ENCODE measurements around the gene DCAF11. TPM values are rescaled to one million over a fixed set of nuclear protein-coding genes. Genes with fewer than 3 reads are reported as not detected.

DCAF11 gene
- total and polyA plus RNA-seq, 2 of the 13 experiments (the other 11 are each of a cell fraction or from before 2014, with no cell fraction given): 150 to 257 TPM

DNA sequence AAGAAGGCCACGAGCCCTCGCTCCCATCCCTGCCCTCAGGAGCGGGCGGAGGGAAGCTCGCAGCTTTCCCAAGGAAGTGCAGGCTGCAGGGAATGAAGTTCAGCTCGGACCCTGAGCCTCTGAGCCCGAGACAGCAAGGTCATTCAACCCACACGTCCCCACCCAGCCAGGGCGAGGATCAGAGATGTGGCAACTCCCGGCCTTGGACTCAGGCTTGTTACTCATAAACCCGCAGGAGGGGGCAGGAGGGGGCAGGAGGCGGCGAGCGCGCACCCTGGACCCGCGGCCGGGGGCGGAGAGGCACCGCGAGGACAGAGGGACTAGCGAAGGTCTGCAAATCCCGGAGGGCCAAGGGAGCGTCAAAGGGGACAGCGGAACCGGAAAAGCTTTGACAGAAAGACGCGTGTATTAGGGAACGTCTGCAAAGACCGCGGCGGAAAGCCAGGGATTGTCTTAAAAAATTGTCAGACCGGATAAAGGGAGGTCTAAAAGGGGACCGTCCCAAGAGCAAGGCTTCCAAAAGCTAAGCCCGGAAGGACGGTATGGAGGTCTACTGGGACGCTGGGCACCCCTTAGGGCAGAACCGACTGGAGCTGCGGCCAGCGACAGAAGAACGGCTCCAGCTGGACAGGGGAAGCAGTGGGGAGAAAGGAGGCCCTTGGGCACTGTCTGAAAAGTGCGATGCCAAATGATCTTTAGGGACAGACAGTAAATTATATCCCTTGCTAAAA, 611 bp upstream of the DCAF11 start (continued):
- TF ChIP-seq, protein P1, sequence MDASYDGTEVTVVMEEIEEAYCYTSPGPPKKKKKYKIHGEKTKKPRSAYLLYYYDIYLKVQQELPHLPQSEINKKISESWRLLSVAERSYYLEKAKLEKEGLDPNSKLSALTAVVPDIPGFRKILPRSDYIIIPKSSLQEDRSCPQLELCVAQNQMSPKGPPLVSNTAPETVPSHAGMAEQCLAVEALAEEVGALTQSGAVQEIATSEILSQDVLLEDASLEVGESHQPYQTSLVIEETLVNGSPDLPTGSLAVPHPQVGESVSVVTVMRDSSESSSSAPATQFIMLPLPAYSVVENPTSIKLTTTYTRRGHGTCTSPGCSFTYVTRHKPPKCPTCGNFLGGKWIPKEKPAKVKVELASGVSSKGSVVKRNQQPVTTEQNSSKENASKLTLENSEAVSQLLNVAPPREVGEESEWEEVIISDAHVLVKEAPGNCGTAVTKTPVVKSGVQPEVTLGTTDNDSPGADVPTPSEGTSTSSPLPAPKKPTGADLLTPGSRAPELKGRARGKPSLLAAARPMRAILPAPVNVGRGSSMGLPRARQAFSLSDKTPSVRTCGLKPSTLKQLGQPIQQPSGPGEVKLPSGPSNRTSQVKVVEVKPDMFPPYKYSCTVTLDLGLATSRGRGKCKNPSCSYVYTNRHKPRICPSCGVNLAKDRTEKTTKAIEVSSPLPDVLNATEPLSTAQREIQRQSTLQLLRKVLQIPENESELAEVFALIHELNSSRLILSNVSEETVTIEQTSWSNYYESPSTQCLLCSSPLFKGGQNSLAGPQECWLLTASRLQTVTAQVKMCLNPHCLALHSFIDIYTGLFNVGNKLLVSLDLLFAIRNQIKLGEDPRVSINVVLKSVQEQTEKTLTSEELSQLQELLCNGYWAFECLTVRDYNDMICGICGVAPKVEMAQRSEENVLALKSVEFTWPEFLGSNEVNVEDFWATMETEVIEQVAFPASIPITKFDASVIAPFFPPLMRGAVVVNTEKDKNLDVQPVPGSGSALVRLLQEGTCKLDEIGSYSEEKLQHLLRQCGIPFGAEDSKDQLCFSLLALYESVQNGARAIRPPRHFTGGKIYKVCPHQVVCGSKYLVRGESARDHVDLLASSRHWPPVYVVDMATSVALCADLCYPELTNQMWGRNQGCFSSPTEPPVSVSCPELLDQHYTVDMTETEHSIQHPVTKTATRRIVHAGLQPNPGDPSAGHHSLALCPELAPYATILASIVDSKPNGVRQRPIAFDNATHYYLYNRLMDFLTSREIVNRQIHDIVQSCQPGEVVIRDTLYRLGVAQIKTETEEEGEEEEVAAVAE (CRISPR knock-in tag; IDR thresholded peaks at IDR 0.05; ENCODE audit: borderline replicate concordance): peak; percentile 97
- TF ChIP-seq TAF1 (CRISPR knock-in tag; IDR thresholded peaks at IDR 0.05) (peak; percentile 90), ZNF652 (CRISPR knock-in tag; IDR thresholded peaks at IDR 0.05; ENCODE audit: borderline replicate concordance, low read depth) (peak; percentile 77), ZFAT (CRISPR knock-in tag; conservative IDR thresholded peaks at IDR 0.05) (0 out of 2 replicates have a peak, but pooled peaks have one; percentile 3), KAT7 (CRISPR knock-in tag; IDR thresholded peaks at IDR 0.05; ENCODE audit: borderline replicate concordance) (peak; percentile 100), CENPX (CRISPR knock-in tag; IDR thresholded peaks at IDR 0.05) (no peak), ATF7 (IDR thresholded peaks at IDR 0.05) (peak; percentile 74), ATF7 (CRISPR knock-in tag; IDR thresholded peaks at IDR 0.05) (peak; percentile 99), ZNF207 (IDR thresholded peaks at IDR 0.05; ENCODE audit: borderline replicate concordance) (no peak), ZNF501 (CRISPR knock-in tag; IDR thresholded peaks at IDR 0.05) (peak; percentile 98), ZNF672 (CRISPR knock-in tag; IDR thresholded peaks at IDR 0.05) (no peak), ZNF773 (CRISPR knock-in tag; IDR thresholded peaks at IDR 0.05; ENCODE audit: borderline replicate concordance) (peak; percentile 84; the same call in 1 of the 2 replicates), MEF2D (CRISPR knock-in tag; IDR thresholded peaks at IDR 0.05) (peak; percentile 98), FOXK2 (IDR thresholded peaks at IDR 0.05) (peak; percentile 85)
- TF ChIP-seq, protein P2, sequence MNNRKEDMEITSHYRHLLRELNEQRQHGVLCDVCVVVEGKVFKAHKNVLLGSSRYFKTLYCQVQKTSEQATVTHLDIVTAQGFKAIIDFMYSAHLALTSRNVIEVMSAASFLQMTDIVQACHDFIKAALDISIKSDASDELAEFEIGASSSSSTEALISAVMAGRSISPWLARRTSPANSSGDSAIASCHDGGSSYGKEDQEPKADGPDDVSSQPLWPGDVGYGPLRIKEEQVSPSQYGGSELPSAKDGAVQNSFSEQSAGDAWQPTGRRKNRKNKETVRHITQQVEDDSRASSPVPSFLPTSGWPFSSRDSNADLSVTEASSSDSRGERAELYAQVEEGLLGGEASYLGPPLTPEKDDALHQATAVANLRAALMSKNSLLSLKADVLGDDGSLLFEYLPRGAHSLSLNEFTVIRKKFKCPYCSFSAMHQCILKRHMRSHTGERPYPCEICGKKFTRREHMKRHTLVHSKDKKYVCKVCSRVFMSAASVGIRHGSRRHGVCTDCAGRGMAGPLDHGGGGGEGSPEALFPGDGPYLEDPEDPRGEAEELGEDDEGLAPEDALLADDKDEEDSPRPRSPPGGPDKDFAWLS (CRISPR knock-in tag; IDR thresholded peaks at IDR 0.05; ENCODE audit: borderline replicate concordance): peak; percentile 94
- TF ChIP-seq, protein P3, sequence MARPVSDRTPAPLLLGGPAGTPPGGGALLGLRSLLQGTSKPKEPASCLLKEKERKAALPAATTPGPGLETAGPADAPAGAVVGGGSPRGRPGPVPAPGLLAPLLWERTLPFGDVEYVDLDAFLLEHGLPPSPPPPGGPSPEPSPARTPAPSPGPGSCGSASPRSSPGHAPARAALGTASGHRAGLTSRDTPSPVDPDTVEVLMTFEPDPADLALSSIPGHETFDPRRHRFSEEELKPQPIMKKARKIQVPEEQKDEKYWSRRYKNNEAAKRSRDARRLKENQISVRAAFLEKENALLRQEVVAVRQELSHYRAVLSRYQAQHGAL (CRISPR knock-in tag; IDR thresholded peaks at IDR 0.05; ENCODE audit: not compliant biosample characterization): peak; percentile 90
- TF ChIP-seq, protein P4, sequence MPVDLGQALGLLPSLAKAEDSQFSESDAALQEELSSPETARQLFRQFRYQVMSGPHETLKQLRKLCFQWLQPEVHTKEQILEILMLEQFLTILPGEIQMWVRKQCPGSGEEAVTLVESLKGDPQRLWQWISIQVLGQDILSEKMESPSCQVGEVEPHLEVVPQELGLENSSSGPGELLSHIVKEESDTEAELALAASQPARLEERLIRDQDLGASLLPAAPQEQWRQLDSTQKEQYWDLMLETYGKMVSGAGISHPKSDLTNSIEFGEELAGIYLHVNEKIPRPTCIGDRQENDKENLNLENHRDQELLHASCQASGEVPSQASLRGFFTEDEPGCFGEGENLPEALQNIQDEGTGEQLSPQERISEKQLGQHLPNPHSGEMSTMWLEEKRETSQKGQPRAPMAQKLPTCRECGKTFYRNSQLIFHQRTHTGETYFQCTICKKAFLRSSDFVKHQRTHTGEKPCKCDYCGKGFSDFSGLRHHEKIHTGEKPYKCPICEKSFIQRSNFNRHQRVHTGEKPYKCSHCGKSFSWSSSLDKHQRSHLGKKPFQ (CRISPR knock-in tag; IDR thresholded peaks at IDR 0.05; ENCODE audit: insufficient replicate concordance): peak; percentile 92
- TF ChIP-seq, protein P5, sequence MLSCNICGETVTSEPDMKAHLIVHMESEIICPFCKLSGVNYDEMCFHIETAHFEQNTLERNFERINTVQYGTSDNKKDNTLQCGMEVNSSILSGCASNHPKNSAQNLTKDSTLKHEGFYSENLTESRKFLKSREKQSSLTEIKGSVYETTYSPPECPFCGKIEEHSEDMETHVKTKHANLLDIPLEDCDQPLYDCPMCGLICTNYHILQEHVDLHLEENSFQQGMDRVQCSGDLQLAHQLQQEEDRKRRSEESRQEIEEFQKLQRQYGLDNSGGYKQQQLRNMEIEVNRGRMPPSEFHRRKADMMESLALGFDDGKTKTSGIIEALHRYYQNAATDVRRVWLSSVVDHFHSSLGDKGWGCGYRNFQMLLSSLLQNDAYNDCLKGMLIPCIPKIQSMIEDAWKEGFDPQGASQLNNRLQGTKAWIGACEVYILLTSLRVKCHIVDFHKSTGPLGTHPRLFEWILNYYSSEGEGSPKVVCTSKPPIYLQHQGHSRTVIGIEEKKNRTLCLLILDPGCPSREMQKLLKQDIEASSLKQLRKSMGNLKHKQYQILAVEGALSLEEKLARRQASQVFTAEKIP (CRISPR knock-in tag; IDR thresholded peaks at IDR 0.05; ENCODE audit: borderline replicate concordance): no peak
